ENCODE measurements around the gene SHROOM3. TPM values are rescaled to one million over a fixed set of nuclear protein-coding genes. Genes with fewer than 3 reads are reported as not detected.

SHROOM3 gene
- polyA plus RNA-seq, 1 donor from 2014 or later: 2.7 TPM

- TF ChIP-seq TAF1 (IDR thresholded peaks at IDR 0.05; ENCODE audit: low read depth): no peak
- Histone ChIP-seq H3F3A (ENCODE audit: insufficient read depth, low read length, poor library complexity, severe bottlenecking) (no peaks in the 10 kb centered on the region), H3K27ac (ENCODE audit: low read length) (no peak overlapping the region), H4K20me1 (ENCODE audit: insufficient read depth) (no peaks in the 10 kb centered on the region), H3K4me2 (ENCODE audit: low read length) (no peak overlapping the region), H3K4me3 (ENCODE audit: low read length) (no peak overlapping the region), H3K9ac (ENCODE audit: low read length) (no peak overlapping the region), H3K27me3 (ENCODE audit: insufficient read depth, low read depth, low read length) (no peaks in the 10 kb centered on the region), H3K9me3 (ENCODE audit: low read length) (no peaks in the 10 kb centered on the region), H3K9me2 (ENCODE audit: insufficient read depth, low read length) (no peaks in the 10 kb centered on the region), H3K79me2 (replicated peaks; ENCODE audit: insufficient read depth, low read length) (no peaks in the 10 kb centered on the region), H3K36me3 (ENCODE audit: insufficient read depth, low read length) (no peaks in the 10 kb centered on the region), H2AFZ (ENCODE audit: low read depth, low read length) (no peak overlapping the region)
Observed at GRCh38 chr4:76654084-76654483, 219.1 kb downstream of the SHROOM3 start.

DNA sequence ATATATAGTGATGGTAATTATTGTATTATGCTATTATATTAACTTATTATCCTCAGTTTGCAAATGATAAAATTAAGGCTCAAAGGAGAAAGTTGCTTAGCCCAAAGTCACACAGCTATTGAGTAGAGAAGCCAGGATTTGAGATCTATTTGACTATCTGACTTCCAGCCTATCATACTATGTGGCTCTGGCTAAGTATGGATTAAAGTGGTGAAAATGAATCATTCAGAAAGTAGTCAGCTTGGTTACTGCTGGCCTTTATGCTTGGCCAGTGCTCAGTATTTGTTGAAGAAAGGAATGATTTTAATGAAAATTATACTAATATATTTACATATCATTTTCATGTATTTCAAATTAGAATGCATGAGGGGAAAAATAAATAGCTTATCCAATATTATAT is 219.8 kb downstream of the SHROOM3 start:
- H3K79me2 ChIP-seq (replicated peaks; ENCODE audit: insufficient read depth, low read length): no peaks in the 10 kb centered on the region
- H4K20me1 ChIP-seq (ENCODE audit: insufficient read depth): no peaks in the 10 kb centered on the region
- H3F3A ChIP-seq (ENCODE audit: insufficient read depth, low read length, poor library complexity, severe bottlenecking): no peaks in the 10 kb centered on the region
- H3K36me3 ChIP-seq (ENCODE audit: insufficient read depth, low read length): no peaks in the 10 kb centered on the region
- no peak overlapping the region for H2AFZ ChIP-seq (ENCODE audit: low read depth, low read length)
- no peak overlapping the region for H3K4me3 ChIP-seq (ENCODE audit: low read length)
- TF ChIP-seq RAD21 (conservative IDR thresholded peaks at IDR 0.05) (no peak), EZH2 (IDR thresholded peaks at IDR 0.05; ENCODE audit: borderline replicate concordance, insufficient read depth, low read length, poor library complexity, severe bottlenecking) (no peak), MXI1 (conservative IDR thresholded peaks at IDR 0.05; ENCODE audit: poor library complexity, severe bottlenecking) (no peak), SMC3 (conservative IDR thresholded peaks at IDR 0.05; ENCODE audit: poor library complexity) (no peak), TAF1 (IDR thresholded peaks at IDR 0.05; ENCODE audit: low read depth) (no peak), REST (IDR thresholded peaks at IDR 0.05; ENCODE audit: borderline replicate concordance) (no peak), POLR2AphosphoS5 (IDR thresholded peaks at IDR 0.05) (no peak), EP300 (conservative IDR thresholded peaks at IDR 0.05; ENCODE audit: poor library complexity, severe bottlenecking) (no peak)
- TF ChIP-seq, protein P1, sequence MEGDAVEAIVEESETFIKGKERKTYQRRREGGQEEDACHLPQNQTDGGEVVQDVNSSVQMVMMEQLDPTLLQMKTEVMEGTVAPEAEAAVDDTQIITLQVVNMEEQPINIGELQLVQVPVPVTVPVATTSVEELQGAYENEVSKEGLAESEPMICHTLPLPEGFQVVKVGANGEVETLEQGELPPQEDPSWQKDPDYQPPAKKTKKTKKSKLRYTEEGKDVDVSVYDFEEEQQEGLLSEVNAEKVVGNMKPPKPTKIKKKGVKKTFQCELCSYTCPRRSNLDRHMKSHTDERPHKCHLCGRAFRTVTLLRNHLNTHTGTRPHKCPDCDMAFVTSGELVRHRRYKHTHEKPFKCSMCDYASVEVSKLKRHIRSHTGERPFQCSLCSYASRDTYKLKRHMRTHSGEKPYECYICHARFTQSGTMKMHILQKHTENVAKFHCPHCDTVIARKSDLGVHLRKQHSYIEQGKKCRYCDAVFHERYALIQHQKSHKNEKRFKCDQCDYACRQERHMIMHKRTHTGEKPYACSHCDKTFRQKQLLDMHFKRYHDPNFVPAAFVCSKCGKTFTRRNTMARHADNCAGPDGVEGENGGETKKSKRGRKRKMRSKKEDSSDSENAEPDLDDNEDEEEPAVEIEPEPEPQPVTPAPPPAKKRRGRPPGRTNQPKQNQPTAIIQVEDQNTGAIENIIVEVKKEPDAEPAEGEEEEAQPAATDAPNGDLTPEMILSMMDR (IDR thresholded peaks at IDR 0.05; ENCODE audit: poor library complexity, severe bottlenecking): no peak
- H3K9me2 ChIP-seq (ENCODE audit: insufficient read depth, low read length): no peaks in the 10 kb centered on the region
- H3K27me3 ChIP-seq (ENCODE audit: insufficient read depth, low read depth, low read length): no peaks in the 10 kb centered on the region
- no peak overlapping the region for H3K4me2 ChIP-seq (ENCODE audit: low read length)
- H3K9ac ChIP-seq (ENCODE audit: low read length): no peak overlapping the region
- H3K27ac ChIP-seq (ENCODE audit: low read length): no peak overlapping the region
- H3K9me3 ChIP-seq (ENCODE audit: low read length): no peaks in the 10 kb centered on the region

Data from neural cell (in vitro differentiated cells).